SJSA1 (cell line): Measurements from ENCODE around the gene DHX35. TPM values are rescaled to one million over a fixed set of nuclear protein-coding genes. Genes with fewer than 3 reads are reported as not detected.

Experiments
- DNase-seq, 2 experiments: peaks; one replicate each; pipeline ENCODE4 v3.0.0-alpha.2; 2015 to 2020; ENCODE audit warnings: low spot score in 2 of 2, low read depth in 1 of 2
- H3K27ac ChIP-seq: fragments of 250-450 bp; sonication (Bioruptor Pico); 2 replicates; pipeline ENCODE4 v1.5.1; 2020; ENCODE audit warnings: mild to moderate bottlenecking, moderate library complexity
- H3K27me3 ChIP-seq: fragments of 250-450 bp; sonication (Bioruptor Pico); replicated peaks from 2 replicates; pipeline ENCODE4 v1.5.1; 2020; ENCODE audit warnings: mild to moderate bottlenecking, moderate library complexity
- H3K36me3 ChIP-seq: fragments of 250-450 bp; sonication (Bioruptor Pico); 2 replicates; pipeline ENCODE4 v1.5.1; 2020; ENCODE audit warnings: mild to moderate bottlenecking
- H3K4me1 ChIP-seq: fragments of 250-450 bp; sonication (Bioruptor Pico); replicated peaks from 2 replicates; pipeline ENCODE4 v1.6.1; 2021; ENCODE audit warnings: mild to moderate bottlenecking
- H3K4me3 ChIP-seq: fragments of 250-450 bp; sonication (Bioruptor Pico); 2 replicates; pipeline ENCODE4 v1.5.1; 2020; ENCODE audit warnings: mild to moderate bottlenecking
- H3K9me3 ChIP-seq: fragments of 250-450 bp; sonication (Bioruptor Pico); replicated peaks from 2 replicates; pipeline ENCODE4 v1.5.1; 2020; ENCODE audit warnings: mild to moderate bottlenecking
- total RNA-seq: library from RNA; depleted of rRNA; stranded (reverse); fragments of >200 nt; shearing (Covaris generic); gene quantifications from 2 replicates; pipeline ENCODE4 v1.2.3, GENCODE V29; 2014

The DHX35 gene
- total RNA-seq, 1 experiment from 2014 or later, result 18.7 TPM

DNA sequence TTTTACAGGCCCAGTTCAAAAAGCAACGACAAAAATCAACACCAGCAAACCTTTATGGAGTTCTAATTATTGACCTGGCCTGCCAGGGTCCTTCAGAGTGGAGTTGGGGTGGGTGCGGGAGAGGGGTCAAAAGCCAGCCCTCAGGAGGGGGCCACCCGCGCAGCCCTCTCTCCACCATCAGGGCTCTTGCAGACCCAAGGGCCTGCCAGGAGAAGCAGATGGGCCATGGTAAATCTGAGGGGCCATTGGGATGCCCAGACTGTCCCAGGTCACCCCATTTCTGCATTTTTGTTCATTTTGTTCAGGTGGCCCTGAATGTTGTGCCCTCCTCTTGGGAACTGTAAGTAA, 88.4 kb downstream of the DHX35 start:
- peak overlapping the region; percentile 54; the same call in 1 of the 2 replicates for H3K4me3 ChIP-seq
- H3K27ac ChIP-seq, result no peak overlapping the region
- no peaks in the 10 kb centered on the region for H3K36me3 ChIP-seq
- DNase-seq, result no peak
- peaks cover 12% of the 10 kb centered on the region for H3K4me1 ChIP-seq
- peaks cover 6% of the 10 kb centered on the region for H3K27me3 ChIP-seq
- H3K9me3 ChIP-seq, result no peaks in the 10 kb centered on the region

DNA sequence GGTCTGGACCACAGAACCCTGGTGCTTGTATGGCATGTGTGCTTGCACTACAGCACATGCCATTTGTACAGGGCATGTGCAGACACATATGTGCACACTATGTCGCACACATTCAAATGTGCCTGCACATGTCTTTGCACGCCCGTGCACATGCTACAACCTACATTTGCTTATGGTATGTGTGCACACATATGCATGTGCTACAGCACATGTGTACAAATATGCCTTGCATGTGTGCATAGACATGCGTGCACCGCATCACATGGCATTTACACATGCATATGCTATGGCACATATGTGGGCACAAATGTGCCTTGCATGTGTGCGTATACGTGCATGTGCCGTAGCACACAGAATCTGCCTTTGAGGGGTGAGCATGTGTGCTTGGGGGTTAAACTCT, 90.5 kb downstream of the DHX35 start:
- no peak for DNase-seq
- no peak overlapping the region for H3K27ac ChIP-seq
- peaks cover 6% of the 10 kb centered on the region for H3K27me3 ChIP-seq
- no peaks in the 10 kb centered on the region for H3K36me3 ChIP-seq
- peaks cover 12% of the 10 kb centered on the region for H3K4me1 ChIP-seq
- no peak overlapping the region for H3K4me3 ChIP-seq
- H3K9me3 ChIP-seq, result no peaks in the 10 kb centered on the region

DNA sequence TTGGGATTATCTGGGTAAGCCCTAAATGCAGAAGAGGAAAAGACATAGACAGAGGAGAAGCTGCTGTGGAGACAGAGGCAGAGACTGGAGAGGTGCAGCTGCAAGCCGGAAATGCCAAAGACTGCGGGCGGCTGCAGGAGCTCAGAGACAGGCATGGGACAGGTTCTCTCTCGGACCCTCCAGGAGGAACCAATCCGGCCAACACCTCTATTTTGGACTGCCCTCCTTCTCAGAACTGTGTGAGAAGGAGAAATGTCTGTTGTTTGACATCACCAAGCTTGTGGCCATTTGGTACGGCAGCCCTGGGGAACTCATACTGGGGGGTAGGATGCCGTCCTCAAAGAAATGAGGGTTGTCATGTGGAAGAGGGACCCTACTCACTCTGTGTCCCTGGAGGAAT, 95.0 kb downstream of the DHX35 start:
- Histone ChIP-seq H3K36me3 (no peaks in the 10 kb centered on the region), H3K9me3 (no peaks in the 10 kb centered on the region), H3K27me3 (peaks cover 22% of the 10 kb centered on the region), H3K4me1 (no peaks in the 10 kb centered on the region), H3K27ac (no peak overlapping the region), H3K4me3 (no peak overlapping the region)
- no peak for DNase-seq

DNA sequence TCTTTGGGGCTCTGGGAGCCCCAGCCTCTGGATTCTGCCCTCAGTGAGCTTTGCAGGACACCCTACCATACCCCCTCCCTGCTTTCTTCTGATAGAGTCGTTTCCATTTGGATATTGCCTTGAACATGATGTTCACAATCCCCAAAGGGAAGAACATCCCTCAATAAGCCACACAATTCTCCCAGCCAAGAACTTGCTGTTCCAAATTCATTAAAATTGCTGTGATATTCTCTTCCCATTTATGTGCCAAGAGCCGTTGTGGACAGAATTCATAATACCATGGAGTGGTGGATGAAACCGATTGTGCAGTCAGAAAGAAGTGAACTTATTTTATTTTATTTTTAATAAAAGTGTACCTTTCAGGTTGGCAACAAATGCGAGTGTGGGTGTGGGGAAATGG, 95.8 kb downstream of the DHX35 start:
- H3K27me3 ChIP-seq, result peaks cover 22% of the 10 kb centered on the region
- no peaks in the 10 kb centered on the region for H3K4me1 ChIP-seq
- H3K9me3 ChIP-seq, result no peaks in the 10 kb centered on the region
- H3K4me3 ChIP-seq, result no peak overlapping the region
- H3K27ac ChIP-seq, result no peak overlapping the region
- no peak for DNase-seq
- H3K36me3 ChIP-seq, result no peaks in the 10 kb centered on the region

DNA sequence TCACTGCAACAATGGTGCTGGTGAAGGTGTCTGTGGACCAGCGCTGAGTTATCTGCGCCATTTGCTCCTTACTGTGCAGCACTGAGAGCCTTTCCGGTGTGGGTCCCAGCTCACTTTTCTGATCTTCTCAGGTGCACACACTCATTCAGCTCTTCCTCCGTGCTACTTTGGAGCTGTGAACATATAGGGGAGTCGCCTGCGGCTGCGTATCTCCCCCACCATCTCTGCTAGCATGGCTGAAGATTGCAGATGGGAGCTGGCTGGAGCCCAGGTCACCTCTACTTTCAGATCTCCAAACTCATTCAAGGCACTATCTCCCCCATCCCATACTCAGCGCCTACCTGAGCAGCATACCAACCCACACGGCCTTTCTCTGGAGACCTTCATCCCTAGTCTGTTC, 96.9 kb downstream of the DHX35 start:
- no peak for DNase-seq
- Histone ChIP-seq H3K9me3 (no peaks in the 10 kb centered on the region), H3K27me3 (peaks cover 18% of the 10 kb centered on the region), H3K36me3 (no peaks in the 10 kb centered on the region), H3K4me3 (no peak overlapping the region), H3K4me1 (no peaks in the 10 kb centered on the region), H3K27ac (no peak overlapping the region)

DNA sequence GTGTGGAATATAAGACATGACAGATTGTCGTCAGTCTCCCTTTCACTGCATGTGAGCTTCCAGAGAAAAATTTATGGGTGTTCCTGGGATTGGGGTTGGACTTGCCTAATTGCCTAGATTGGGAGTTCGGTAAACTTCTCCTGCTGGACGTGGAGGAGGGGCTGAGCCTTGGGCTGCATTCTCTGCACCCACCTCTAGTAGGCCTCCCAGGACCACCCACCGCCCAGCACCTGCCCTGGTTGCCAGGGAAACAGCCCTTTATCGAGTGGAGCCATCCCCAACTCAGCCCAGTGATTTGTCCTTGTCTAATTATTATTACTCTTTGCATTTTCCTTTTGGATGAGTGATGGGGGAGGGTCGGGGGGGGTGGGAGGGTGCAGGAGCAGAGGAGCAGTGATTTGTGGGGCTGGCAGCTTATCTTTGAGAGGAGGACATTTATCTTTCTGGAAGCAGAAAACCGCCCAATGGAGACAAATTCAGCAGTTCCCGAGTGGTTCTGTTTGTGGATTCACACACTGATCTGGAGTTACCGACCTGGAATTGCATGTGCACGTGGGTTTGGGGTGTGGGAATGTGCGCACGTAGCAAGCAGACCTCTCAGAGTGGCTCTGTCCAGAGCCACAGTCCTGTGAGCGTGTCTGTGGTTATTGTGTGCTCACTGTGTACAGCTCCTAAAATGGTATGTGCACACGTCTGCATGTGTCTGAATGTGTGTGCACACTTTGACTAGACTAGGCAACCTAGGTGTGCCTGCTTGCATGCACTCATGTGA, 104.5 kb downstream of the DHX35 start:
- H3K27me3 ChIP-seq, result peaks cover 13% of the 10 kb centered on the region
- no peak for DNase-seq
- no peaks in the 10 kb centered on the region; the same call in 1 of the 2 replicates for H3K9me3 ChIP-seq
- H3K4me1 ChIP-seq, result no peaks in the 10 kb centered on the region
- H3K4me3 ChIP-seq, result no peak overlapping the region
- no peak overlapping the region for H3K27ac ChIP-seq
- no peaks in the 10 kb centered on the region for H3K36me3 ChIP-seq

DNA sequence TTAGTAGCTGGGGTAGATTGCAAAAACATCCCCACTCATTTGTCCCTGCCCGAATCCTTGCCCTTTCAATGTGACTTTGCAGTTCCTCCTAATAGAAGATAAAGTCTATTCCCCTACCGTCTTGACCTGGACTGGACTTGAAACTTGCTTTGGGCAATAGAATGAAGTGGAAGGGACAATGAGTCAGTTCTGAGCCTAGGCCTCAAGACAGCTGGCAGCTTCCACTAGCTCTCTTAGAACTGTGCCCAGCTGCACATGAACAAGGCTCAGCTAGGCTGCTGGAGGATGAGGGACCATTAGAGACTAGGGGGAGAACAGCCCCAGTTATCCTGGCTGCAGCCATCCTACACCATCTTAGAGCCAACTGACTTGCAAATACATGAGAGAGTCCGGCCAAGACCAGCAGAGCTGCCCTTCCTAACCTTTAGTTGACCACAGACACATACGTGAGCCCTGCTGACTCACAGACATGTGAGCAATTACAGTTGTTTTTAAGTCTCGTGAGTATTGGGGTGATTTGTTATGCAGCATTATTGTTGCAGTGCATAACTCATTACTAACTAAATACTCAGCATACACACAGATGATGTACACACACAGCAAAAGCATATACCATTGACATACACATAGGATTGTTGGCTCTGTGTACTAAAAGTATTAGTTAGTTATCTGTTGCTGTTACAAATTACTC, 105.5 kb downstream of the DHX35 start:
- Histone ChIP-seq H3K36me3 (no peaks in the 10 kb centered on the region), H3K27ac (no peak overlapping the region), H3K9me3 (no peaks in the 10 kb centered on the region; the same call in 1 of the 2 replicates), H3K4me1 (no peaks in the 10 kb centered on the region), H3K27me3 (peaks cover 16% of the 10 kb centered on the region), H3K4me3 (no peak overlapping the region)
- DNase-seq, result no peak

DNA sequence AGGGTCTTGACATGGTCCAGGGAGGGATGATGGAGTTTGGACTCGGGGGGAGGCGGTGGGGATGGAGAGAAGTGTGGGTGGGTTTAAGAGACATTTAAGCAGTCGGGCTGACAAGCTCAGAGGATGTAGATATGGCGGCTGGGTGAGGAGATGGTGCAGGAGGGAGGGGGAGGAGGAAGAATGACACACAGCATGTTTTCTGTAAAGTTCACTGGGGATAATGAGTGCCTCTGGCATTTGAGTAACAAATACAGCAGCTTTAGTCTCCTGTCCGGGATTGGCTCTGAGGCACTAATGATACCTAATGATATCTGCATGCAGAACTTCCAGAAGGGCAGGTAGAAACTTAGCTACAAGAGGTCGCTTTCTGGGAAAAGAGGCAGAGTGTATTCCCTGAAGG, 107.8 kb downstream of the DHX35 start:
- H3K4me1 ChIP-seq, result no peaks in the 10 kb centered on the region
- DNase-seq, result no peak

DNA sequence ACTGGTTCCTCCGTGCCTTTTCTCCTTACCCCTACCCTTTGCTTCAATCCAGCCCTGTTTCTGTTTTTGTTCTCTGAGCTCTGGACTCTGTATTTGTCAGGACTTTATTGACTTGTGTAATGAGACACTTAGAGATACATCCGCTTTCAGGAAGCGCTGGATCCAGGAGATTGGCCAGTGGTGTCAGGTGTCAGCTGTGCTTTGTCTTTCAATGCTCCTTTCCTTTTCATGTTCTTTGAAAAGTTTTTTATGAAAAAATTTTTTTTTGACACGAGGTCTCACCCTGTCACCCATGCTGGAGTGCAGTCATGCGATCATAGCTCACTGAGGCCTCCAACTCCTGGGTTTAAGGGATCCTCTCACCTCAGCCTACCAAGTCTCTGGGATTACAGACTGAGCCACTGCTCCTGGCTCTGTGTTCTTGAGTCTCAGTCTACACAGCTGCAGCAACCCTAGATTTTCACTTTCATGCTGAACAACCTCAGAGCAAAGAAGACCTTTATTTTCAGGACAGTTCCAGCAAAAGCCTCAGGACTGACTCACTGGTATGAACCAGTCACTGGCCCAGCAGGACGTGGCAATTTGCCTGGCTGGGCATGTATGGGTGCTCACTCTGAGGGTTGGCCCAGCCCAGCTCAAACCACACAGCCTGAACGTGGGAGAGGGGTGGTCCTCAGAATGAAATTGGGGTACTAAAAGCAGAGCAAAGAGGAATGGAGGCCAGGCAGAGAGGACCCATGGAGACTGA, 108.5 kb downstream of the DHX35 start:
- Histone ChIP-seq H3K36me3 (no peaks in the 10 kb centered on the region), H3K4me1 (no peaks in the 10 kb centered on the region), H3K27me3 (peaks cover 36% of the 10 kb centered on the region), H3K9me3 (no peaks in the 10 kb centered on the region; the same call in 1 of the 2 replicates), H3K4me3 (no peak overlapping the region), H3K27ac (no peak overlapping the region)
- DNase-seq, result no peak

More for the DNA sequence above, 107.8 kb downstream of the DHX35 start:
- Histone ChIP-seq H3K4me3 (no peak overlapping the region), H3K27me3 (peaks cover 33% of the 10 kb centered on the region), H3K27ac (no peak overlapping the region), H3K9me3 (no peaks in the 10 kb centered on the region; the same call in 1 of the 2 replicates), H3K36me3 (no peaks in the 10 kb centered on the region)

DNA sequence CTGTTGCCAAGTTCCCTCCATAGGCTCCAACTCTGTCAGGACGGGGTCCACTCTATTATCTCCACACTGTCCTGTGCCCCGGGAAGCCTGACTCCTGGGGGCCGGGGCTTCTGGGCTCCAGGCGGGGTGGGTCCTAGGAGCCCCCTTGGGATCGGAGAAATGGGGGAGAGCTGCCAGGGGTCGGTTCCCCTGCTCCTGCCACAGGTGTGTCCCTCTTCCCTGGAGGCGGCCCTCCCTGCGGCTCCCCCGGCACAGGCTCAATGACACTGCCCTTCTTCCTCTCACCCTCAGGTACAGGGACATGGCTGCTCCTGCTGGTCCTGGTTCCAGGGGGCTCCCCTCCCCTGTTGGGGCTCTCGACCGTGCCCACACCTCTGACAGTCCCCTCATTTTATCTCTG, 110.0 kb downstream of the DHX35 start:
- no peaks in the 10 kb centered on the region; the same call in 1 of the 2 replicates for H3K9me3 ChIP-seq
- no peaks in the 10 kb centered on the region for H3K36me3 ChIP-seq
- H3K27me3 ChIP-seq, result peaks cover 40% of the 10 kb centered on the region
- DNase-seq, result no peak
- no peak overlapping the region for H3K4me3 ChIP-seq
- no peaks in the 10 kb centered on the region for H3K4me1 ChIP-seq
- H3K27ac ChIP-seq, result no peak overlapping the region

DNA sequence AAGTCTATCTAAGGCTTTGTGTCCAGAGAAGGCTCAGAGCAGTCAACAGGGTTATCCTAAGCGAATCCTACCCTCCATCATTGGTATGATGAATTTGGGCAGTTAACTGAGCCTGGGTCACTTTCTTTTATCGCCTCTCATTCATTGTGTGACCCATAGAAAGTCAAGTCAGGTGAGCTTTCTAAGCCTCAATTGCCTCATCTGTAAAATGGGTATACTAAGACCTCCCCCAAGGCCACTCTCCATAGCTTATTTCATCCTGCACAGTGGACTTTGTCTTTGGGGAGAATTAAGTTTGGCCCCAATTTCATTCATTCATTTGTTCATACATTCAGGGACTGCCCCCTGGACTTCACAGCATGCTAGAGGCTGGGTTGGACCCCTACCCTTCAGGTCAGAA, 110.5 kb downstream of the DHX35 start:
- no peaks in the 10 kb centered on the region for H3K4me1 ChIP-seq

DNA sequence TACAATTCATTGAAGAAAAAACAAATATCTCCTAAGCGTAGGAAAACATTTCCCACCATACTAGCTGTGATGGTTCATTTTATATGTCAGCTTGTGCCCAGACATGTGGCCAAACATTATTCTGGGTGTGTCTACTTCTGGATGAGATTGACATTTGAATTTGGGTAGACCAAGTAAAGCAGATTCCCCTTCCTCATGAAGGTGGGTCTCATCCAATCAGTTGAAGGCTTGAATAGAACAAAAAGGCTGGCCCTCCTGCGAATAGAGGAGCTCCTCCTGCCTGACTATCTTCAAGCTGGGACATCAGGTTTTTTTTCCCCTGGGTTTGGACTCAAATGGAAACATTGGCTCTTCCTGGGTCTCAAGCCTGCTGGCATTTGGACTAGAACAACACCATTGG, 113.6 kb downstream of the DHX35 start:
- no peak for DNase-seq
- no peak overlapping the region for H3K27ac ChIP-seq
- H3K36me3 ChIP-seq, result no peaks in the 10 kb centered on the region
- no peak overlapping the region for H3K4me3 ChIP-seq
- no peaks in the 10 kb centered on the region for H3K9me3 ChIP-seq
- no peaks in the 10 kb centered on the region for H3K4me1 ChIP-seq
- H3K27me3 ChIP-seq, result peaks cover 35% of the 10 kb centered on the region

More for the DNA sequence above, 110.5 kb downstream of the DHX35 start:
- no peaks in the 10 kb centered on the region; the same call in 1 of the 2 replicates for H3K9me3 ChIP-seq
- no peak overlapping the region for H3K27ac ChIP-seq
- H3K36me3 ChIP-seq, result no peaks in the 10 kb centered on the region
- H3K27me3 ChIP-seq, result peaks cover 40% of the 10 kb centered on the region
- no peak for DNase-seq
- no peak overlapping the region for H3K4me3 ChIP-seq

DNA sequence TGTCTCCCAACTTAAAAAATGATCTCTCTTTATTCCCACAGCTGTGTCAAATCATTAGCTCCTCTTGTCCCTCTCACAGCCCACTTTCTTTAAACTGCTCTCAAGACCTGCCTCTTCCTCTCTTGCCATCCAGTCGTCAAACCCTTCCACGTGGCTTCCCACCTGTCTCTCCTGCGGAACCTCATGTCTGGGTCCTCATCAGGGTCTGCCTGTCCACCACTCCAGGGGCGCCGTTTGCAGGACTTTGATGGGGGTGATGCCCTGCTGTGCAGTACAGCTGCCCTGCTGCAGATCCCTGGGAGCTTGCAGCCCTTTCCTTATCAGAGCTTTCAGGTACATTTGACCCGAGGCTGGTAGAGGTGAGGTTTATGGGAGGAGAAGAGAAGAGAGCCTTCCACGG, 114.8 kb downstream of the DHX35 start:
- no peaks in the 10 kb centered on the region for H3K36me3 ChIP-seq
- H3K4me3 ChIP-seq, result no peak overlapping the region
- no peak for DNase-seq
- no peak overlapping the region for H3K27ac ChIP-seq
- no peaks in the 10 kb centered on the region for H3K4me1 ChIP-seq
- no peaks in the 10 kb centered on the region for H3K9me3 ChIP-seq
- H3K27me3 ChIP-seq, result peaks cover 26% of the 10 kb centered on the region

DNA sequence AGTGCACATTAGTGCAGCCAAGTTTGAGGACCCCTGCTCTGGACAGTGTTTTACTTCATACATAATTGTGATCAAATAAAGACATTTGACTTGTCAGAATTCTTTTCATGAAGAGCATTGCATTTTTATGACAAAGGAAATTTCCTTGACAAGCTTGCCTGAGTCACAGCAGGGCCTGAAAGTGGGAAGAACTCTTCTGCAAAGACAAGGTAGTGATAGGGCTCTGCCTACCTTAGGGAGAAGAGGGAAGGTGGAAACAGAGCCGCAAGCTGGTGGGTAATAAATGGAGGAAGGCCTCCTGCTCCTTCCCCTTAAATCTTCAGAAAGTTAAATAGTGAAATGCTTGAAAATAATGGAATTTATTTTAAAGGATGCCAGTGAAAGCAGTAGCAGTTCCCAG, 118.2 kb downstream of the DHX35 start:
- peaks cover 8% of the 10 kb centered on the region; the same call in 1 of the 2 replicates for H3K27me3 ChIP-seq
- no peak overlapping the region for H3K4me3 ChIP-seq
- H3K27ac ChIP-seq, result no peak overlapping the region
- no peaks in the 10 kb centered on the region for H3K36me3 ChIP-seq
- H3K4me1 ChIP-seq, result no peaks in the 10 kb centered on the region
- no peak for DNase-seq
- no peaks in the 10 kb centered on the region for H3K9me3 ChIP-seq
